Left ventricle myocardium inferior (tissue), 1 donor: Measurements from ENCODE around the gene PTPRN2. TPM values are rescaled to one million over a fixed set of nuclear protein-coding genes. Genes with fewer than 3 reads are reported as not detected.
"Not testable (repeated sequence)": the region's sequence is repeated elsewhere in the genome, so short reads cannot be mapped to it uniquely, and the experiment has no call there.

Experiments
- DNase-seq: peaks from one replicate; pipeline ENCODE4 v3.0.0-alpha.2; 2020
- H3K27ac ChIP-seq: fragments of 200-600 bp; replicated peaks from 2 replicates; pipeline ENCODE4 v1.8.0; 2021
- H3K27me3 ChIP-seq: fragments of 200-600 bp; 2 replicates; pipeline ENCODE4 v1.8.0; 2021; ENCODE audit warnings: low read depth
- H3K36me3 ChIP-seq: fragments of 200-600 bp; 2 replicates; pipeline ENCODE4 v1.8.0; 2021
- H3K4me1 ChIP-seq: fragments of 200-600 bp; 2 replicates; pipeline ENCODE4 v1.8.0; 2021
- H3K4me3 ChIP-seq: fragments of 200-600 bp; 2 replicates; pipeline ENCODE4 v1.8.0; 2021; ENCODE audit warnings: mild to moderate bottlenecking, moderate library complexity
- H3K9me3 ChIP-seq: fragments of 200-600 bp; replicated peaks from 2 replicates; pipeline ENCODE4 v1.8.0; 2021
- intact Hi-C: fragments of 100-400 bp; cut with micrococcal nuclease; formaldehyde crosslinking; loops from one replicate; pipeline ENCODE4 v1.11.0; 2022
- total RNA-seq: library from RNA; stranded (reverse); fragmentation: NEBNext Ultra II Directional; extraction: Animal tissue kit (Norgen Biotek cat#: 25700); gene quantifications from one replicate; pipeline ENCODE4 v1.2.1, GENCODE V29; 2021
- TF ChIP-seq, protein P1 (sequence below): fragments of 200-600 bp; IDR thresholded peaks from 2 replicates; pipeline ENCODE4 v1.8.0; 2021; ENCODE audit warnings: antibody characterized with exemption, mild to moderate bottlenecking, borderline replicate concordance
- donor health status: DM: no; HTN: yes; CAD: no; lungs with severe emphysema.

The PTPRN2 gene
- total RNA-seq, 1 donor from 2014 or later = 1.3 TPM

DNA sequence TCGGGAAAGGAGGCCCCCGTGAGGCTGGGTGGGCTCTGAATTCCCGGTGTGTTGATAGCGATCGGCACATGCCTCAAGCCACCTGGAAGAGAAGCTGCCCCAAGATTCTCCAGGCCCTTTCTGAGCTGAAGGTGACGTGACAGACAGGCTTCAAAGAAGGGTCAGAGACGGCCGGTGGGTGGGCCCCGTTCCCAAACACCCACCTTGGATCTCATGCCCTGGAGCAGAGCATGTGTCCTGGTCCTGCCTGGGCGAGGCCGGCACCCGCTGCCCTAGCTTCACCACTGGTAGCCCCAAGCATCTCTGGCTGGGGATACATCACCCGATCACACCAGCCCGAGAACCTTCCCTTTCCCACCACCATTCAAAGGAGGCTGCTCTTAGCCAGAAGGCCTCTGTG is 851.8 kb downstream of the PTPRN2 start:
- no peaks in the 10 kb centered on the region for H3K4me1 ChIP-seq
- H3K9me3 ChIP-seq = no peaks in the 10 kb centered on the region
- H3K36me3 ChIP-seq = no peaks in the 10 kb centered on the region
- no peak for DNase-seq
- no peak overlapping the region for H3K4me3 ChIP-seq
- peaks cover 68% of the 10 kb centered on the region for H3K27me3 ChIP-seq
- intact Hi-C loops = no loop called here
- no peak overlapping the region for H3K27ac ChIP-seq
- TF ChIP-seq, protein P1, sequence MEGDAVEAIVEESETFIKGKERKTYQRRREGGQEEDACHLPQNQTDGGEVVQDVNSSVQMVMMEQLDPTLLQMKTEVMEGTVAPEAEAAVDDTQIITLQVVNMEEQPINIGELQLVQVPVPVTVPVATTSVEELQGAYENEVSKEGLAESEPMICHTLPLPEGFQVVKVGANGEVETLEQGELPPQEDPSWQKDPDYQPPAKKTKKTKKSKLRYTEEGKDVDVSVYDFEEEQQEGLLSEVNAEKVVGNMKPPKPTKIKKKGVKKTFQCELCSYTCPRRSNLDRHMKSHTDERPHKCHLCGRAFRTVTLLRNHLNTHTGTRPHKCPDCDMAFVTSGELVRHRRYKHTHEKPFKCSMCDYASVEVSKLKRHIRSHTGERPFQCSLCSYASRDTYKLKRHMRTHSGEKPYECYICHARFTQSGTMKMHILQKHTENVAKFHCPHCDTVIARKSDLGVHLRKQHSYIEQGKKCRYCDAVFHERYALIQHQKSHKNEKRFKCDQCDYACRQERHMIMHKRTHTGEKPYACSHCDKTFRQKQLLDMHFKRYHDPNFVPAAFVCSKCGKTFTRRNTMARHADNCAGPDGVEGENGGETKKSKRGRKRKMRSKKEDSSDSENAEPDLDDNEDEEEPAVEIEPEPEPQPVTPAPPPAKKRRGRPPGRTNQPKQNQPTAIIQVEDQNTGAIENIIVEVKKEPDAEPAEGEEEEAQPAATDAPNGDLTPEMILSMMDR = no peak

DNA sequence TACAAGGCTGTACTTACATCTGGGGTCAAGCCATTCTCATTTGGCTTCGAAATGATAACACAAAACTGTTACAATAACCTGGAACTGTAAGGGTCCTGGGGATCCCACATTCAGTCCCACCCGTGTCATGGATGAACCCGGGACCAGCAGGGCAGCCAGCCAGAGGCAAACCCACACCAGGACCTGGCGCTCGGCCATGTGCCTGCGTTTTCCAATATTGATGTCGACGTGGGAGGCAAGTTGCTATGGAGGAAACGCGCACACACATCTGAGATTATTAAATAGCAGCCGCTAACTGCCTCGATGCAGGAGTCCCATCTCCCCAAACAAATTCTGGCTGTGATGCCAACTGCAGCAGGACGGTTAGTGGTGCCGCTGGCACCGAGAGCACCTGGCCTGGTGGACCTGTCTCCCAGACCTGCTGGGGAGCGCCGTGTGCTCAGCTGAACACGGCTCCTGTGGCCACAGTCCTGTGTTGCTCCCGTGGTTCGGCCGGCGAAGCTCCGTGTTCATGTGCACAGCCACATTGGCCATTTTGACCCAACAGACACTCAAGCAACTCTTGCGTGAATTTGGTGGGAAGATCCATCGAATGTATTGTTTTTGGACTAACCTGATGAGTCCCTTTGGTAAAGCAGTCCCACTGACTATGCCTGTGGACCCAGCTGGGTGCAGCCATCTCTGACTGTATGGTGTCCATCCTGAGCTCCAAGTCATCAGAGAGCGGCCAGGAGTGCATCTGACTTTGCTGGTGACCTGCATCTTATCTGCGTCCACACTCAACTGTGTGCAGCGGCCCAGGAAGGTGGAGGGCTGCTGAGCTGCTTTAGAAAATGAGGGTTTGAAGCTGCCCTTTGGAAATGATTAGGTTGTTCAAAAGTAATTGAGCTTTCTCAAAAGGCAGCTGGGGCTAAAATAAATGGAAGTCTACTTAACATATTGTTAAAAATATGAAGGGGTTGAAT is 852.7 kb downstream of the PTPRN2 start:
- no peak overlapping the region for H3K4me3 ChIP-seq
- H3K4me1 ChIP-seq = no peaks in the 10 kb centered on the region
- H3K27ac ChIP-seq = no peak overlapping the region
- no peak for DNase-seq
- peaks cover 67% of the 10 kb centered on the region for H3K27me3 ChIP-seq
- H3K36me3 ChIP-seq = no peaks in the 10 kb centered on the region
- intact Hi-C loops = no loop called here
- H3K9me3 ChIP-seq = no peaks in the 10 kb centered on the region
- TF ChIP-seq, protein P1 = no peak

DNA sequence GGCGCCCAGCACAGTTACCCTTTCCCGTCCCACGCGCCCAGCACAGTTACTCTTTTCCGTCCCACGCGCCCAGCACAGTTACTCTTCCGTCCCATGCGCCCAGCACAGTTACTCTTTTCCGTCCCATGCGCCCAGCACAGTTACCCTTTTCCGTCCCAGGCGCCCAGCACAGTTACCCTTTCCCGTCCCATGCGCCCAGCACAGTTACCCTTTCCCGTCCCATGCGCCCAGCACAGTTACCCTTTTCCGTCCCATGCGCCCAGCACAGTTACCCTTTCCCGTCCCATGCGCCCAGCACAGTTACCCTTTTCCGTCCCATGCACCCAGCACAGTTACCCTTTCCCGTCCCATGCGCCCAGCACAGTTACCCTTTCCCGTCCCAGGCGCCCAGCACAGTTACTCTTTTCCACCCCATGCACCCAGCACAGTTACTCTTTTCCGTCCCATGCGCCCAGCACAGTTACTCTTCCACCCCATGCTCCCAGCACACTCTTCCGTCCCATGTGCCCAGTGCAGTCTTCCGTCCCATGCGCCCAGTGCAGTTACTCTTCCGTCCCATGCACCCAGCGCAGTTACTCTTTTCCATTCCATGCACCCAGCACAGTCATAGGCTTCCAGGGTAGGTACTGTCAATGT is 853.7 kb downstream of the PTPRN2 start:
- H3K27ac ChIP-seq, DNase-seq, H3K36me3 ChIP-seq, intact Hi-C loops, H3K4me3 ChIP-seq, H3K4me1 ChIP-seq, H3K9me3 ChIP-seq: not testable (repeated sequence)
- peaks cover 64% of the 10 kb centered on the region for H3K27me3 ChIP-seq

DNA sequence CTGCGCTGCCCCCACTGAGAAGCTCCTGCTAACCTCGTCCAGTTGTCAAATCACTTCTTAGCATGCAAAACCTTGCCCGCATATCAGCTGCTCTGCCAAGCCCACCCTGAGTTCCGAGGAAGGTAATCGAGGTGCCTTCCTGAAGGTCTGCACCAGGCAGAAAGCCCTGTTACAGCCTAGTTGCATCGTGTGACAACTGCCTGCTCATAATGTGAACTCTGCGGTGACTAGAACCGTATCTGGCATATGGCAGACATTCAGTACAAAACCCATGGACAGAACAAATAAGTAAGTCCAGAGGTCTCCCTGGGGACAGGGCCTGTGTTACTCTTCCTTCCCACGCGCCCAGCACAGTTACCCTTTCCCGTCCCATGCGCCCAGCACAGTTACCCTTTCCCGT is 856.5 kb downstream of the PTPRN2 start:
- Histone ChIP-seq H3K27ac (no peak overlapping the region), H3K4me1 (no peaks in the 10 kb centered on the region), H3K27me3 (peaks cover 57% of the 10 kb centered on the region), H3K4me3 (no peak overlapping the region), H3K9me3 (no peaks in the 10 kb centered on the region), H3K36me3 (no peaks in the 10 kb centered on the region)
- no peak for DNase-seq
- intact Hi-C loops = no loop called here
- TF ChIP-seq, protein P1 = no peak

DNA sequence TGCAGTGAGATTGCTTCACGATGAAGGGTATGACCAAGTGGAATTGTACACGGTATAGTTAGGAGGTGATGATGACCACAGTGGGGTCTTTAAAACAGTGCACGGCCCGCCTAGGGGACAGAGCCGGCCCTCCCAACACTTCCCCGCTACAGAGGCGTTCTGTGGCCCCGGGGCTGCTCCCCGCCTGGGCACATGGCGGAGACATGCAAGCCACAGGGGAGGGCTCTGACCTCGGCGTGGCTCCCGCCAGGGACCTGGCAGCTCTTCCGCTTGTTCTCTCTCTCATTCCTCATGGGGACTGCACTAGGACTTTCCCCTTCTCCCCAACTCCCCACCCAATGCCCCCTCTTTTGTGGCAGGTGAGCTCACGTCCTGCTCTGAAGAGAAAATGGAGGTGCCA is 857.0 kb downstream of the PTPRN2 start:
- Histone ChIP-seq H3K4me1 (no peaks in the 10 kb centered on the region), H3K27ac (no peak overlapping the region), H3K27me3 (peaks cover 52% of the 10 kb centered on the region), H3K36me3 (no peaks in the 10 kb centered on the region), H3K4me3 (no peak overlapping the region), H3K9me3 (no peaks in the 10 kb centered on the region)
- TF ChIP-seq, protein P1 = no peak
- DNase-seq = no peak
- intact Hi-C loops = no loop called here

DNA sequence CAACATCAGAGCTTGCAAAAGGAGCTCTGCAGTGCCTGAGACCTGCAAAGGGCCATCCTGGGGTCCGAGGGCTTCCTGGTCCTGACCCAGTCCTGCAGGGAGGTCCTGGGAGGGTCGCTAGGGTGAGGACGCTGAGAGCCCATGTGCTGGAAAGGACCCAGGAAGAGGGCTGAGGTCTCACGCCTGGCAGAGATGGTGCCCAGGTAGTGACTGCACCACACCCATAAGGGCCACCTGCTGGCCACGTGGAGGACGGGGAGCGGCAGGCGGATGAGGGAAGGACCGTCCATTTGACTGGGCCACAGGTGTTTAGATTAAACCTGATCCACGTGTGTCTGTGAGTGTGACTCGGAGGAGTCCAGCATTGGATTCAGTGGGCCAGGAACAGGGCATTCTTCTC is 858.1 kb downstream of the PTPRN2 start:
- Histone ChIP-seq H3K36me3 (no peaks in the 10 kb centered on the region), H3K27ac (no peak overlapping the region), H3K4me1 (no peaks in the 10 kb centered on the region), H3K9me3 (no peaks in the 10 kb centered on the region), H3K27me3 (peaks cover 48% of the 10 kb centered on the region), H3K4me3 (no peak overlapping the region)
- intact Hi-C loops = no loop called here
- no peak for DNase-seq
- TF ChIP-seq, protein P1 = no peak
